GM06990 (cell line): ENCODE data around the gene SLC44A5.
"Not testable (repeated sequence)": the region's sequence is repeated elsewhere in the genome, so short reads cannot be mapped to it uniquely, and the experiment has no call there.

Source experiments
- DNase-seq: peaks from one replicate; pipeline ENCODE4 v3.0.0-alpha.2; 2011; ENCODE audit not compliant: insufficient read length; ENCODE audit errors: extremely low read depth
- H3K27me3 ChIP-seq: replicated peaks from 2 replicates; pipeline ENCODE4 v1.6.0; 2011; ENCODE audit warnings: low read length; ENCODE audit not compliant: control insufficient read depth, insufficient read depth
- H3K36me3 ChIP-seq: 2 replicates; pipeline ENCODE4 v1.5.1; 2011; ENCODE audit warnings: low read length; ENCODE audit not compliant: control insufficient read depth, insufficient read depth
- H3K4me3 ChIP-seq: replicated peaks from 2 replicates; pipeline ENCODE4 v1.5.1; 2011; ENCODE audit warnings: low read depth, mild to moderate bottlenecking, control low read depth, low read length
- TF ChIP-seq, protein P1 (sequence below): IDR thresholded peaks from 2 replicates; pipeline ENCODE4 v1.5.1; 2011; ENCODE audit warnings: low read length, control low read depth, mild to moderate bottlenecking, inconsistent platforms; ENCODE audit not compliant: insufficient read depth, poor library complexity, severe bottlenecking

Gene SLC44A5

DNA sequence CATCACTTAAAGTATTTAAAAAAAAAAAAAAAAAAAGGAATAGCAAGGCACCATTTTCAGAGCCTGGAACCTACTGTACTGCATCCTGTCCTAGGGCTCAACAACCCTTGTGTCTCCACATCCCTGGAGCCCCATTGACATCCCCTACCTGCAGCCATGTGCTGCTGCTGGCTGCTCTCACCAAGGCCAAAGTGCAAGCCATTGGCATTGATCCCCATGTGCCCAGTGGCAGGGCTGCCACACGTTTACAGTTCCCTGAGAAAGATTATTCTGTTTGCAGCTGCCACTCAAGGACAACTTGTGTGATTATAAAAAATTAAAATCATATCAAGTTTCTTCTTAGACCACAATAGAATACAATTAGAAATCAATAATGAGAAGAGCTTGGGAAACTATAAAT lies 346.8 kb downstream of the SLC44A5 start:
- DNase-seq = no peak
- Histone ChIP-seq H3K27me3 (no peaks in the 10 kb centered on the region), H3K36me3 (no peaks in the 10 kb centered on the region), H3K4me3 (no peak overlapping the region)
- TF ChIP-seq, protein P1, sequence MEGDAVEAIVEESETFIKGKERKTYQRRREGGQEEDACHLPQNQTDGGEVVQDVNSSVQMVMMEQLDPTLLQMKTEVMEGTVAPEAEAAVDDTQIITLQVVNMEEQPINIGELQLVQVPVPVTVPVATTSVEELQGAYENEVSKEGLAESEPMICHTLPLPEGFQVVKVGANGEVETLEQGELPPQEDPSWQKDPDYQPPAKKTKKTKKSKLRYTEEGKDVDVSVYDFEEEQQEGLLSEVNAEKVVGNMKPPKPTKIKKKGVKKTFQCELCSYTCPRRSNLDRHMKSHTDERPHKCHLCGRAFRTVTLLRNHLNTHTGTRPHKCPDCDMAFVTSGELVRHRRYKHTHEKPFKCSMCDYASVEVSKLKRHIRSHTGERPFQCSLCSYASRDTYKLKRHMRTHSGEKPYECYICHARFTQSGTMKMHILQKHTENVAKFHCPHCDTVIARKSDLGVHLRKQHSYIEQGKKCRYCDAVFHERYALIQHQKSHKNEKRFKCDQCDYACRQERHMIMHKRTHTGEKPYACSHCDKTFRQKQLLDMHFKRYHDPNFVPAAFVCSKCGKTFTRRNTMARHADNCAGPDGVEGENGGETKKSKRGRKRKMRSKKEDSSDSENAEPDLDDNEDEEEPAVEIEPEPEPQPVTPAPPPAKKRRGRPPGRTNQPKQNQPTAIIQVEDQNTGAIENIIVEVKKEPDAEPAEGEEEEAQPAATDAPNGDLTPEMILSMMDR = no peak

DNA sequence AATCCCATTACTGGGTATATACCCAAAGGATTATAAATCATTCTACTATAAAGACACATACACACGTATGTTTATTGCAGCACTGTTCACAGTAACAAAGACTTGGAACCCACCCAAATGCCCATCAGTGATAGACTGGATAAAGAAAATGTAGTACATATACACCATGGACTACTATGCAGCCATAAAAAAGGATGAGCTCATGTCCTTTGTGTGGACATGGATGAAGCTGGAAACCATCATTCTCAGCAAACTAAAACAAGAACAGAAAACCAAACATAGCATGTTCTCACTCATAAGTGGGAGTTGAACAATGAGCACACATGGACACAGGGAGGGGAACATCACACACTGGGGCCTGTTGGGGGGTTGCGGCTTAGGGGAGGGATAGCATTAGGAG lies 347.3 kb downstream of the SLC44A5 start:
- H3K4me3 ChIP-seq, DNase-seq: not testable (repeated sequence)

DNA sequence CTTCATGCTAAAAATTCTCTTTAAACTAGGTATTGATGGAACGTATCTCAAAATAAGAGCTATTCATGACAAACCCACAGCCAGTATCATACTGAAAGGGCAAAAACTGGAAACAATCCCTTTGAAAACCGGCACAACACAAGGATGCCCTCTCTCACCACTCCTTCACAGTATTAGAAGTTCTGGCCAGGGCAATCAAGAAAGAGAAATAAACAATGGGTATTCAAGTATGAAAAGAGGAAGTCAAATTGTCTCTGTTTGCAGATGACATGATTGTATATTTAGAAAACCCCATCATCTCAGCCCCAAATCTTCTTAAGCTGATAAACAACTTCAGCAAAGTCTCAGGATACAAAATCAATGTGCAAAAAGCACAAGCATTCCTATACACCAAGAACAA lies 349.0 kb downstream of the SLC44A5 start:
- H3K4me3 ChIP-seq, H3K27me3 ChIP-seq, H3K36me3 ChIP-seq, DNase-seq: not testable (repeated sequence)

More for the DNA sequence above, 347.3 kb downstream of the SLC44A5 start:
- H3K27me3 ChIP-seq, H3K36me3 ChIP-seq: not testable (repeated sequence)

DNA sequence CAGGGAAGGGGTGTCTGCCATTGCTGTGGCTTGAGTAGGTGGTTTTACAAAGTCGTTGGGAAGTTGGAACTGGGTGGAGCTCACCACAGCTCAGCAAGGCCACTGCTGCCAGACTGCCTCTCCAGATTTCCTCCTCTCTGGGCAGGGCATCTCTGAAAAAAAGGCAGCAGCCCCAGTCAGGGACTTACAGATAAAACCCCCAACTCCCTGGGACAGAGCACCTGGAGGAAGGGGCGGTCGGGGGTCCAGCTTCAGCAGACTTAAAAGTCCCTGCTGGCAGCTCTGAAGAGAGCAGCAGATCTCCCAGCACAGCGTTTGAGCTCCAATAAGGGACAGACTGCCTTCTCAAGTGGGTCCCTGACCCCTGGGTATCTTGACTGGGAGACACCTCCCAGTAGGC lies 352.6 kb downstream of the SLC44A5 start:
- no peaks in the 10 kb centered on the region for H3K36me3 ChIP-seq
- TF ChIP-seq, protein P1 = no peak
- H3K27me3 ChIP-seq = no peaks in the 10 kb centered on the region
- H3K4me3 ChIP-seq = no peak overlapping the region
- no peak for DNase-seq

DNA sequence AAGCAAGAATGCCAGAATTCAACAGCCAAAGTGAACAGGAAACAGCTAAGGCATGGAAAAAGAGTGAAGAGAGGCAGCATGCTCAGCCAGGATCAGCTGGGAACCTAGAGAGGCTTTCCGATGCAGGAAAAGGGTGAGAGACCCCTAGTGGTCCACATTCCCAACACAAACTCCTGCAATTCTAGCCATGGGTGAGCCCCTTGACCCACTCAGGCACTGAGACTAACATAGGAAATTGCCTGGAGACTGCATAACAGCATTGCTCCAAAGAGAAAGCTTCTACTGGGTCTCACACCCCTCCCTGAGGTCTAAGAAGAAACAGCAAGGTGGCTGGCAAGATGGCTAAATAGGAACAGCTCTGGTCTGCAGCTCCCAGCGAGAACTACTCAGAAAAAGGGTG lies 353.5 kb downstream of the SLC44A5 start:
- H3K36me3 ChIP-seq = no peaks in the 10 kb centered on the region
- TF ChIP-seq, protein P1 = no peak
- no peaks in the 10 kb centered on the region for H3K27me3 ChIP-seq
- DNase-seq = no peak
- no peak overlapping the region for H3K4me3 ChIP-seq

DNA sequence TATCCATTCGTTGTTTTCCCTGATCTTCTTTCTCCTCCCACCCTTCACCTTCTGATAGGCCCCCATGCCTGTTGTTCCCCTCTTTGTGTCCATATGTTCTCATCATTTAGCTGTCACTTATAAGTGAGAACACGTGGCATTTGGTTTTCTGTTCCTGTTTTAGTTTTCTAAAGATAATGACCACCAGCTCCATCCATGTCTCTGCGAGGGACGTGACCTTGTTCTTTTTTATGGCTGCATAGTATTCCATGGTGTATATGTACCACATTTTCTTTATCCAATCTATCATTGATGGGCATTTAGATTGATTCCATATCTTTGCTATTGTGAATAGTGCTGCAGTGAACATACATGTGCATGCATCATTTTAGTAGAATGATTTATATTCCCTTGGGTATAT lies 360.8 kb downstream of the SLC44A5 start:
- not testable (repeated sequence) for H3K27me3 ChIP-seq, H3K36me3 ChIP-seq, H3K4me3 ChIP-seq, DNase-seq

DNA sequence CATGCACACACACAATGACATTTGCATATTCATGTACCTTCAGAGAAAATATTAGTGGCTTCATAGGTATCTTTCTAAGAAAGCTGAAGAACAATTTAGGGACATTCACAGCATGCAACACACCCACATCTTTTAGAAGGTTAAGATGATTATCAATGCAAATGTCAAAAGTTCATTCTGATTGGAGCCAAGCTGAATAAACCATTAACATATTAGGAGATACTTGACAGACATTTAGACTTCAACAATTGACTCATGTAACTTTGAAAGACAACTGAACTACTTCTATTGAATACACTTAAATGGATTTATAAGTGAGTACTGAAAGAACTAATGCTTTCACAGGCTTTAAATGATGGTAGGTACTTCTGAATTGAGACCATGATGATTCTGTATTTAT lies 365.7 kb downstream of the SLC44A5 start:
- no peaks in the 10 kb centered on the region for H3K36me3 ChIP-seq

More for the DNA sequence above, 365.7 kb downstream of the SLC44A5 start:
- TF ChIP-seq, protein P1 = no peak
- H3K27me3 ChIP-seq = no peaks in the 10 kb centered on the region
- DNase-seq = no peak
- no peak overlapping the region for H3K4me3 ChIP-seq
